ENCODE data around the gene NFAT5. TPM values are rescaled to one million over a fixed set of nuclear protein-coding genes. Genes with fewer than 3 reads are reported as not detected.

The NFAT5 gene
- total and polyA plus RNA-seq, 8 donors = 3.7 to 23.6 (median 12.7) TPM

Small RNA genes within 50 kb of the gene (microRNA-seq; reads per million reads assigned to microRNA genes)
- gene MIR1538 = 1.5 reads per million in 2 donors

Other genes with a start within 250 kb of the NFAT5 start
- 10 to 100 TPM in 1 of 6 donors, 1 to 10 TPM in 5; 3.1 to 14.0 (median 7.7) TPM for gene PDF, start 235.4 kb upstream of the NFAT5 start, total RNA-seq
- gene PDF, start 235.4 kb upstream of the NFAT5 start, polyA plus RNA-seq = 1 to 10 TPM; 2.2 to 4.6 TPM
- 10 to 100 TPM; 16.2 to 29.0 (median 23.0) TPM for gene COG8, start 226.4 kb upstream of the NFAT5 start, total RNA-seq
- 10 to 100 TPM; 18.8 to 21.0 TPM for gene COG8, start 226.4 kb upstream of the NFAT5 start, polyA plus RNA-seq
- gene NIP7, start 226.2 kb upstream of the NFAT5 start, total RNA-seq = 1 to 10 TPM; 4.7 to 9.4 (median 7.1) TPM
- 1 to 10 TPM; 6.7 to 8.0 TPM for gene NIP7, start 226.2 kb upstream of the NFAT5 start, polyA plus RNA-seq
- gene TMED6, start 214.2 kb upstream of the NFAT5 start, total RNA-seq = 10 to 100 TPM; 13.7 to 94.7 (median 45.4) TPM
- 10 to 100 TPM in 1 of 2 donors, 1 to 10 TPM in 1; 5.2 to 45.5 TPM for gene TMED6, start 214.2 kb upstream of the NFAT5 start, polyA plus RNA-seq
- 10 to 100 TPM; 14.9 to 21.5 (median 16.1) TPM for gene TERF2, start 180.0 kb upstream of the NFAT5 start, total RNA-seq
- 10 to 100 TPM; 10.8 to 11.3 TPM for gene TERF2, start 180.0 kb upstream of the NFAT5 start, polyA plus RNA-seq
- 10 to 100 TPM; 18.1 to 38.1 (median 25.0) TPM for gene CYB5B, start 141.3 kb upstream of the NFAT5 start, total RNA-seq
- gene CYB5B, start 141.3 kb upstream of the NFAT5 start, polyA plus RNA-seq = 10 to 100 TPM; 16.0 to 24.8 TPM
- 1 to 10 TPM; 1.2 to 6.0 (median 4.9) TPM for gene NQO1, start 160.6 kb downstream of the NFAT5 start, total RNA-seq
- gene NQO1, start 160.6 kb downstream of the NFAT5 start, polyA plus RNA-seq = 1 to 10 TPM; 3.8 to 7.3 TPM
- gene NOB1, start 189.0 kb downstream of the NFAT5 start, total RNA-seq = 100 to 1,000 TPM in 2 of 6 donors, 10 to 100 TPM in 4; 34.8 to 123 (median 64.7) TPM
- gene NOB1, start 189.0 kb downstream of the NFAT5 start, polyA plus RNA-seq = 10 to 100 TPM; 33.4 to 35.8 TPM
- gene WWP2, start 196.4 kb downstream of the NFAT5 start, total RNA-seq = 10 to 100 TPM; 33.9 to 50.4 (median 35.4) TPM
- 10 to 100 TPM; 27.4 to 35.5 TPM for gene WWP2, start 196.4 kb downstream of the NFAT5 start, polyA plus RNA-seq

All from pancreas (tissue), 8 donors.